ENCODE results near the gene HERC2.

GRCh38 chr15:28252831-28253230, 69.1 kb downstream of the HERC2 start:
- TF ChIP-seq CTCF (IDR thresholded peaks at IDR 0.05) = no peak
- TF ChIP-seq POLR2A (IDR thresholded peaks at IDR 0.05) = no peak
